Measurements from ENCODE around the gene NFKBIZ.

GRCh38 chr3:101801174-101801573 lies 48.1 kb upstream of the NFKBIZ start:
- no peak for TF ChIP-seq SUZ12 (IDR thresholded peaks at IDR 0.05; ENCODE audit: extremely low read depth, insufficient read depth, insufficient read length)
- no peak for TF ChIP-seq ZNF274 (IDR thresholded peaks at IDR 0.05; ENCODE audit: low read depth, low read length)
- no peak for TF ChIP-seq YY1 (IDR thresholded peaks at IDR 0.05; ENCODE audit: insufficient read depth, insufficient read length)

All from NT2/D1 (cell line).